GM12878 (cell line): ENCODE measurements around the gene PDGFC. TPM values are rescaled to one million over a fixed set of nuclear protein-coding genes. Genes with fewer than 3 reads are reported as not detected.

Experiments used
- ATAC-seq: fragments of 200-7000 bp; cut with Tn5 transposase; 3 replicates; pipeline ENCODE4 v1.9.1; 2020; ENCODE audit warnings: mild to moderate bottlenecking, moderate library complexity
- BruUV-seq: library from RNA; stranded (reverse); fragments of 400-500 nt; replicated peaks from 2 replicates; lab custom pipeline; 2021; lab: Mats Ljungman, UMichigan
- CTCF ChIA-PET: fragments of 300-600 bp; sonication (Branson Sonifier 250); formaldehyde crosslinking; extraction: SDS; loops from one replicate; lab custom pipeline; 2021; ENCODE audit warnings: inconsistent platforms; lab: Yijun Ruan, JAX
- POLR2A ChIA-PET: fragments of 350-600 bp; formaldehyde crosslinking; extraction: SDS; loops from one replicate; lab custom pipeline; 2021; ENCODE audit warnings: inconsistent platforms; lab: Charles Lee
- RAD21 ChIA-PET: fragments of 300-600 bp; sonication (Branson Sonifier 250); formaldehyde crosslinking; loops from one replicate; lab custom pipeline; 2023; ENCODE audit warnings: antibody characterized with exemption; ENCODE audit not compliant: unreplicated experiment; lab: Charles Lee
- SMC1A ChIA-PET: fragments of 300-600 bp; sonication (Branson Sonifier 250); formaldehyde crosslinking; loops from one replicate; lab custom pipeline; 2023; ENCODE audit not compliant: unreplicated experiment, uncharacterized antibody; lab: Charles Lee
- DNase-seq: peaks from one replicate; pipeline ENCODE4 v3.0.0-alpha.2; 2011; ENCODE audit warnings: low read depth, low spot score
- FAIRE-seq: peaks from 3 replicates; lab custom pipeline; 2011; peaks lifted over from hg19 to GRCh38; lab: Jason Lieb, UNC
- H2AFZ ChIP-seq: 2 replicates; pipeline ENCODE4 v1.6.0; 2011; ENCODE audit warnings: low read depth, low read length, control low read depth; ENCODE audit not compliant: control insufficient read depth
- H3K27ac ChIP-seq: 2 replicates; pipeline ENCODE4 v1.5.1; 2011; ENCODE audit warnings: control low read depth; ENCODE audit not compliant: control insufficient read depth, insufficient read depth
- H3K27me3 ChIP-seq, 2 experiments: replicated peaks in 1 of 2; 2 replicates each; pipeline versions ENCODE4 v1.6.0 to v1.6.1; 2011; ENCODE audit warnings: low read length in 1 of 2; ENCODE audit not compliant: control insufficient read depth in 2 of 2, insufficient read depth in 2 of 2
- H3K36me3 ChIP-seq, 2 experiments: 2 replicates each; pipeline ENCODE4 v1.5.1; 2011; ENCODE audit warnings: low read length in 1 of 2; ENCODE audit not compliant: control insufficient read depth in 2 of 2, insufficient read depth in 2 of 2
- H3K4me1 ChIP-seq: 2 replicates; pipeline ENCODE4 v1.6.1; 2011; ENCODE audit warnings: mild to moderate bottlenecking, low read length, moderate library complexity, mixed read lengths; ENCODE audit not compliant: control insufficient read depth, insufficient read depth
- H3K4me2 ChIP-seq: 2 replicates; pipeline ENCODE4 v1.6.0; 2011; ENCODE audit warnings: control low read depth; ENCODE audit not compliant: control insufficient read depth, insufficient read depth
- H3K4me3 ChIP-seq: fragments of 200-600 bp; sonication (generic); 2 replicates; pipeline ENCODE4 v1.5.1; 2016
- H3K79me2 ChIP-seq: 2 replicates; pipeline ENCODE4 v1.6.0; 2011; ENCODE audit warnings: low read length; ENCODE audit not compliant: control insufficient read depth, insufficient read depth
- H3K9ac ChIP-seq: 2 replicates; pipeline ENCODE4 v1.8.0; 2011; ENCODE audit warnings: low read length, control low read depth, mixed read lengths; ENCODE audit not compliant: control insufficient read depth, insufficient read depth
- H3K9me3 ChIP-seq: replicated peaks from 3 replicates; pipeline ENCODE4 v1.5.1; 2011; ENCODE audit warnings: mild to moderate bottlenecking, low read length; ENCODE audit not compliant: control insufficient read depth, insufficient read depth
- H4K20me1 ChIP-seq: 2 replicates; pipeline ENCODE4 v1.6.0; 2011; ENCODE audit not compliant: control insufficient read depth, insufficient read depth
- CHD1 ChIP-seq: IDR thresholded peaks from 2 replicates; pipeline ENCODE4 v1.6.1; 2012; ENCODE audit warnings: low read depth, low read length, improper control_type of control experiment
- HDAC6 ChIP-seq: fragments of 200-600 bp; sonication (generic); IDR thresholded peaks from one replicate; pipeline ENCODE4 v1.8.0; 2017; ENCODE audit warnings: antibody characterized with exemption; ENCODE audit not compliant: unreplicated experiment
- IKZF1 ChIP-seq: fragments of 450-650 bp; conservative IDR thresholded peaks from 2 replicates; pipeline ENCODE4 v1.6.1; 2017; ENCODE audit warnings: antibody characterized with exemption, mild to moderate bottlenecking
- IRF5 ChIP-seq: fragments of 450-650 bp; IDR thresholded peaks from 2 replicates; pipeline ENCODE4 v1.6.1; 2017; ENCODE audit warnings: borderline replicate concordance
- JUNB ChIP-seq: IDR thresholded peaks from 2 replicates; pipeline ENCODE4 v1.6.1; 2016; ENCODE audit warnings: antibody characterized with exemption, mild to moderate bottlenecking
- NBN ChIP-seq: fragments of 450-650 bp; IDR thresholded peaks from 2 replicates; pipeline ENCODE4 v1.6.1; 2016
- PAX5 ChIP-seq: IDR thresholded peaks from 2 replicates; pipeline ENCODE4 v1.6.1; 2011; ENCODE audit warnings: low read depth, low read length, borderline replicate concordance
- PAX8 ChIP-seq: fragments of 450-650 bp; IDR thresholded peaks from 2 replicates; pipeline ENCODE4 v1.6.1; 2017; ENCODE audit warnings: mild to moderate bottlenecking, moderate library complexity
- RELB ChIP-seq: fragments of 450-650 bp; IDR thresholded peaks from 2 replicates; pipeline ENCODE4 v1.6.1; 2017; ENCODE audit warnings: low read depth, mild to moderate bottlenecking, moderate library complexity
- REST ChIP-seq: IDR thresholded peaks from 2 replicates; pipeline ENCODE4 v1.6.1; 2012; ENCODE audit warnings: mild to moderate bottlenecking, low read depth, low read length
- SPI1 ChIP-seq: IDR thresholded peaks from 2 replicates; pipeline ENCODE4 v1.6.1; 2011; ENCODE audit warnings: low read depth, mild to moderate bottlenecking, low read length, moderate library complexity, borderline replicate concordance; ENCODE audit not compliant: insufficient read depth
- ZNF207 ChIP-seq: fragments of 450-650 bp; IDR thresholded peaks from 2 replicates; pipeline ENCODE4 v1.6.1; 2014; ENCODE audit warnings: antibody characterized with exemption, mild to moderate bottlenecking, borderline replicate concordance
- ZNF217 ChIP-seq: fragments of 450-650 bp; IDR thresholded peaks from 2 replicates; pipeline ENCODE4 v1.6.1; 2017; ENCODE audit warnings: antibody characterized with exemption, mild to moderate bottlenecking
- ZNF592 ChIP-seq: fragments of 450-650 bp; IDR thresholded peaks from 2 replicates; pipeline ENCODE4 v1.6.1; 2017; ENCODE audit warnings: mild to moderate bottlenecking, moderate library complexity
- WGBS: methylation state at CpG from one replicate; pipeline ENCODE4 v1.1.6; 2016; ENCODE audit warnings: low lambda C conversion rate; ENCODE audit not compliant: insufficient replicate concordance, insufficient coverage; ENCODE audit errors: missing lambda C conversion rate; 5-methylcytosine and 5-hydroxymethylcytosine counted together
- in situ Hi-C: fragments of 300-500 bp; cut with MboI; formaldehyde crosslinking; loops from 9 replicates; pipeline ENCODE4 v1.14.3; 2018; ENCODE audit warnings: mixed read lengths
- intact Hi-C: fragments of 100-400 bp; cut with micrococcal nuclease; formaldehyde crosslinking; loops from one replicate; pipeline ENCODE4 v1.14.2; 2022; ENCODE audit not compliant: unreplicated experiment
- polyA plus RNA-seq, 11 experiments: library from polyadenylated mRNA; depleted of rRNA in 4 of 11; unstranded in 6 of 11; stranded (reverse) in 5 of 11; fragments of >200 nt; fragmentation: Nextera tagmentation in 4 of 11; fragmentation: Illumina TruSeq in 1 of 11; extraction: Ambion mirVana in 4 of 11; extraction: Trizol in 1 of 11; gene quantifications; 1 replicate in 1 of 11; 2 replicates in 10 of 11; pipeline versions ENCODE4 v1.2.1 to v1.2.3, GENCODE V29; 2011 to 2016; ENCODE audit warnings: inconsistent platforms in 2 of 11, missing spikeins in 2 of 11, low read depth in 1 of 11
- total RNA-seq, 4 experiments: library from RNA; depleted of rRNA in 3 of 4; stranded (reverse); fragments of >200 nt in 3 of 4; fragmentation: Illumina TruSeq in 1 of 4; extraction: Trizol in 1 of 4; gene quantifications; 2 replicates each; pipeline versions ENCODE4 v1.2.1 to v1.2.3, GENCODE V29; 2013 to 2021

The PDGFC gene
- total and polyA plus RNA-seq, 10 of the 15 experiments (the other 5 are each of a cell fraction or from before 2014, with no cell fraction given), result 0.02 to 0.18 TPM; not detected in 8

- Histone ChIP-seq H3K4me3 (no peak overlapping the region), H3K27me3 (no peaks in the 10 kb centered on the region), H3K79me2 (no peaks in the 10 kb centered on the region), H3K4me1 (no peaks in the 10 kb centered on the region), H3K9ac (no peak overlapping the region), H3K4me2 (no peak overlapping the region), H2AFZ (no peak overlapping the region), H4K20me1 (no peaks in the 10 kb centered on the region), H3K9me3 (no peaks in the 10 kb centered on the region), H3K27ac (no peak overlapping the region), H3K36me3 (no peaks in the 10 kb centered on the region)
- ChIA-PET RAD21 (no interaction called here), POLR2A (no interaction called here), CTCF (no interaction called here), SMC1A (interaction anchor here (1.1 kb wide), 1 partner anchor 9 kb away, joined by 3 read pairs; no protein-coding TSS in a partner anchor)
- 84% methylated on average over 2 of the region's 2 CpGs for WGBS
- in situ Hi-C loops (no loop called here), intact Hi-C loops (no loop called here)
- DNase-seq (no peak), FAIRE-seq (no peak), ATAC-seq (no peak)
- no TSS peak for BruUV-seq
- TF ChIP-seq ZNF217 (no peak), JUNB (no peak), NBN (no peak), IKZF1 (no peak), REST (no peak), RELB (no peak), PAX8 (no peak), HDAC6 (no peak), IRF5 (no peak), ZNF592 (no peak), PAX5 (no peak), CHD1 (no peak), SPI1 (no peak), ZNF207 (no peak)
Measured at GRCh38 chr4:156805696-156806095, 165.9 kb downstream of the PDGFC start.
